Panc1 (cell line): Measurements from ENCODE around the gene KRT6C.

ENCODE experiments used
- POLR2AphosphoS5 ChIP-seq: IDR thresholded peaks from 2 replicates; pipeline ENCODE4 v1.6.1; 2012; ENCODE audit warnings: mild to moderate bottlenecking, low read depth, low read length, moderate library complexity
- TF ChIP-seq, protein P1 (sequence below): fragments of 450-650 bp; IDR thresholded peaks from 2 replicates; pipeline ENCODE4 v1.5.1; 2017; ENCODE audit warnings: mild to moderate bottlenecking

DNA sequence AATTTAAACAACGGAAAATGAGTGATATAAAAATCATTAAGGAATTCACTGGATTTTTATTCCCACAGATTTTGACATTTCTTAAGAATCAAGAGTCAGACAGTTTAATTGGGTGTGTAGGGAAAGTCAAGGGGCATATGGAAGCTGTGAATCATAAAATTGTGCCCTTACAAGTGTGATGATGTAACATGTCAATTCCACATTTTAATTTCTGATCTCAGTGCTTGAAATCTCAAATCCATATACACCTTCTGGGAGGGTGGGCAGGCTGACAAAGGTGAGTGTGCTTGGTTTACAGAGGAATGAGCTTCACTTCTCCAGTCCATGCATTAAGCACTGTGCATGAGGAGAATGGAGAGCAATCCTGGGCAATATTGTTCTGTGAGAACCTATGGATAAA lies 20.5 kb upstream of the KRT6C start:
- TF ChIP-seq POLR2AphosphoS5: no peak
- TF ChIP-seq, protein P1, sequence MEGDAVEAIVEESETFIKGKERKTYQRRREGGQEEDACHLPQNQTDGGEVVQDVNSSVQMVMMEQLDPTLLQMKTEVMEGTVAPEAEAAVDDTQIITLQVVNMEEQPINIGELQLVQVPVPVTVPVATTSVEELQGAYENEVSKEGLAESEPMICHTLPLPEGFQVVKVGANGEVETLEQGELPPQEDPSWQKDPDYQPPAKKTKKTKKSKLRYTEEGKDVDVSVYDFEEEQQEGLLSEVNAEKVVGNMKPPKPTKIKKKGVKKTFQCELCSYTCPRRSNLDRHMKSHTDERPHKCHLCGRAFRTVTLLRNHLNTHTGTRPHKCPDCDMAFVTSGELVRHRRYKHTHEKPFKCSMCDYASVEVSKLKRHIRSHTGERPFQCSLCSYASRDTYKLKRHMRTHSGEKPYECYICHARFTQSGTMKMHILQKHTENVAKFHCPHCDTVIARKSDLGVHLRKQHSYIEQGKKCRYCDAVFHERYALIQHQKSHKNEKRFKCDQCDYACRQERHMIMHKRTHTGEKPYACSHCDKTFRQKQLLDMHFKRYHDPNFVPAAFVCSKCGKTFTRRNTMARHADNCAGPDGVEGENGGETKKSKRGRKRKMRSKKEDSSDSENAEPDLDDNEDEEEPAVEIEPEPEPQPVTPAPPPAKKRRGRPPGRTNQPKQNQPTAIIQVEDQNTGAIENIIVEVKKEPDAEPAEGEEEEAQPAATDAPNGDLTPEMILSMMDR: no peak
